GM12878 (cell line): ENCODE results near the gene MIEN1. TPM values are rescaled to one million over a fixed set of nuclear protein-coding genes. Genes with fewer than 3 reads are reported as not detected.

Experiments used
- BCL11A ChIP-seq: IDR thresholded peaks from 2 replicates; pipeline ENCODE4 v1.6.1; 2011; ENCODE audit warnings: low read depth, low read length
- BCL3 ChIP-seq: IDR thresholded peaks from 2 replicates; pipeline ENCODE4 v1.6.1; 2011; ENCODE audit warnings: borderline replicate concordance, low read depth, mild to moderate bottlenecking, moderate library complexity, low read length; ENCODE audit not compliant: insufficient read depth, poor library complexity, severe bottlenecking
- BMI1 ChIP-seq: fragments of 450-650 bp; IDR thresholded peaks from 2 replicates; pipeline ENCODE4 v1.6.1; 2016; ENCODE audit warnings: mild to moderate bottlenecking, moderate library complexity, borderline replicate concordance
- CBFB ChIP-seq: IDR thresholded peaks from 2 replicates; pipeline ENCODE4 v1.6.1; 2016; ENCODE audit warnings: antibody characterized with exemption, low read depth
- CTCF ChIP-seq, 3 experiments: IDR thresholded peaks in 2 of 3; conservative IDR thresholded peaks in 1 of 3; 2 replicates each; pipeline ENCODE4 v1.5.1; 2011; ENCODE audit warnings: low read depth in 3 of 3, low read length in 3 of 3, mild to moderate bottlenecking in 3 of 3, control low read depth in 2 of 3, moderate library complexity in 2 of 3, inconsistent platforms in 1 of 3, mixed read lengths in 1 of 3; ENCODE audit not compliant: control insufficient read depth in 2 of 3, insufficient read depth in 1 of 3; ENCODE audit errors: extremely low read depth in 1 of 3
- HDAC6 ChIP-seq: fragments of 200-600 bp; sonication (generic); IDR thresholded peaks from one replicate; pipeline ENCODE4 v1.8.0; 2017; ENCODE audit warnings: antibody characterized with exemption; ENCODE audit not compliant: unreplicated experiment
- HDGF ChIP-seq: fragments of 450-650 bp; IDR thresholded peaks from 2 replicates; pipeline ENCODE4 v1.6.1; 2016; ENCODE audit warnings: antibody characterized with exemption
- IRF3 ChIP-seq: fragments of 450-650 bp; IDR thresholded peaks from 2 replicates; pipeline ENCODE4 v1.6.1; 2014; ENCODE audit warnings: mild to moderate bottlenecking
- IRF4 ChIP-seq: IDR thresholded peaks from 2 replicates; pipeline ENCODE4 v1.6.1; 2011; ENCODE audit warnings: low read depth, low read length
- KLF5 ChIP-seq: fragments of 450-650 bp; IDR thresholded peaks from 2 replicates; pipeline ENCODE4 v1.6.1; 2014; ENCODE audit warnings: mild to moderate bottlenecking; ENCODE audit not compliant: partially characterized antibody
- MEF2A ChIP-seq: IDR thresholded peaks from 2 replicates; pipeline ENCODE4 v1.6.1; 2011; ENCODE audit warnings: low read depth, mild to moderate bottlenecking, low read length, moderate library complexity; ENCODE audit not compliant: insufficient read depth
- MEF2B ChIP-seq: fragments of 450-650 bp; IDR thresholded peaks from 2 replicates; pipeline ENCODE4 v1.6.1; 2018; ENCODE audit warnings: mild to moderate bottlenecking, moderate library complexity; ENCODE audit not compliant: partially characterized antibody, poor library complexity, severe bottlenecking
- MTA2 ChIP-seq: fragments of 450-650 bp; IDR thresholded peaks from 2 replicates; pipeline ENCODE4 v1.6.1; 2016; ENCODE audit warnings: low read depth, mild to moderate bottlenecking, moderate library complexity
- NBN ChIP-seq: fragments of 450-650 bp; IDR thresholded peaks from 2 replicates; pipeline ENCODE4 v1.6.1; 2016
- NFIC ChIP-seq: IDR thresholded peaks from 2 replicates; pipeline ENCODE4 v1.6.1; 2012; ENCODE audit warnings: low read depth, mild to moderate bottlenecking, inconsistent platforms, low read length, moderate library complexity
- PAX8 ChIP-seq: fragments of 450-650 bp; IDR thresholded peaks from 2 replicates; pipeline ENCODE4 v1.6.1; 2017; ENCODE audit warnings: mild to moderate bottlenecking, moderate library complexity
- POU2F2 ChIP-seq: IDR thresholded peaks from 3 replicates; pipeline ENCODE4 v1.6.1; 2011; ENCODE audit warnings: low read depth, mild to moderate bottlenecking, low read length, borderline replicate concordance
- RELB ChIP-seq: fragments of 450-650 bp; IDR thresholded peaks from 2 replicates; pipeline ENCODE4 v1.6.1; 2017; ENCODE audit warnings: low read depth, mild to moderate bottlenecking, moderate library complexity
- SKIL ChIP-seq: fragments of 450-650 bp; IDR thresholded peaks from 2 replicates; pipeline ENCODE4 v1.6.1; 2017; ENCODE audit warnings: mild to moderate bottlenecking, low read depth, inconsistent platforms; ENCODE audit not compliant: poor library complexity, severe bottlenecking
- SMC3 ChIP-seq: IDR thresholded peaks from 2 replicates; pipeline ENCODE4 v1.6.1; 2011; ENCODE audit warnings: low read length, improper control_type of control experiment, borderline replicate concordance
- SP1 ChIP-seq: IDR thresholded peaks from one replicate; pipeline ENCODE4 v1.6.1; 2011; ENCODE audit warnings: low read depth, low read length
- TBL1XR1 ChIP-seq: IDR thresholded peaks from 2 replicates; pipeline ENCODE4 v1.6.1; 2012; ENCODE audit warnings: low read depth, low read length, improper control_type of control experiment
- polyA plus RNA-seq, 11 experiments: library from polyadenylated mRNA; depleted of rRNA in 4 of 11; unstranded in 6 of 11; stranded (reverse) in 5 of 11; fragments of >200 nt; fragmentation: Nextera tagmentation in 4 of 11; fragmentation: Illumina TruSeq in 1 of 11; extraction: Ambion mirVana in 4 of 11; extraction: Trizol in 1 of 11; gene quantifications; 1 replicate in 1 of 11; 2 replicates in 10 of 11; pipeline versions ENCODE4 v1.2.1 to v1.2.3, GENCODE V29; 2011 to 2016; ENCODE audit warnings: inconsistent platforms in 2 of 11, missing spikeins in 2 of 11, low read depth in 1 of 11
- total RNA-seq, 4 experiments: library from RNA; depleted of rRNA in 3 of 4; stranded (reverse); fragments of >200 nt in 3 of 4; fragmentation: Illumina TruSeq in 1 of 4; extraction: Trizol in 1 of 4; gene quantifications; 2 replicates each; pipeline versions ENCODE4 v1.2.1 to v1.2.3, GENCODE V29; 2013 to 2021

The MIEN1 gene
- total and polyA plus RNA-seq, 10 of the 15 experiments (the other 5 are each of a cell fraction or from before 2014, with no cell fraction given), result 24.9 to 89.1 (median 47.7) TPM

- TF ChIP-seq MEF2A, result 0 out of 2 replicates have a peak, but pooled peaks have one; percentile 49
- TF ChIP-seq SMC3, result no peak; the same call in 1 of the 2 replicates
- TF ChIP-seq HDGF, result peak; percentile 85
- peak; percentile 66; the same call in 1 of the 2 replicates for TF ChIP-seq BMI1
- peak; percentile 85 for TF ChIP-seq NBN
- TF ChIP-seq TBL1XR1, result 0 out of 2 replicates have a peak, but pooled peaks have one; percentile 58
- no peak for TF ChIP-seq IRF3
- no peak for TF ChIP-seq PAX8
- TF ChIP-seq MEF2B, result peak; percentile 45
- TF ChIP-seq BCL11A, result peak; percentile 39; the same call in 1 of the 2 replicates
- peak; percentile 61 for TF ChIP-seq NFIC
- peak; percentile 61 for TF ChIP-seq SKIL
- TF ChIP-seq SP1, result peak; percentile 11
- TF ChIP-seq CBFB, result 0 out of 2 replicates have a peak, but pooled peaks have one; percentile 49
- TF ChIP-seq IRF4, result no peak
- peak; percentile 41 for TF ChIP-seq BCL3
- peak; percentile 82 for TF ChIP-seq MTA2
- no peak for TF ChIP-seq HDAC6
- TF ChIP-seq CTCF (IDR thresholded peaks at IDR 0.05 in 2 of 3, conservative IDR thresholded peaks at IDR 0.05 in 1 of 3; ENCODE audit: control insufficient read depth in 2 of 3, extremely low read depth in 1 of 3, insufficient read depth in 1 of 3, low read depth in 3 of 3, low read length in 3 of 3), result no peak
- TF ChIP-seq KLF5, result no peak
- TF ChIP-seq RELB, result peak; percentile 93
- 0 out of 3 replicates have a peak, but pooled peaks have one; percentile 21 for TF ChIP-seq POU2F2
Measured at GRCh38 chr17:39767147-39767546, 36.8 kb upstream of the MIEN1 start (continued).
